GM18520 (cell line): ENCODE data around the gene TOMM34.

Source experiments
- ATAC-seq: cut with Tn5 transposase; IDR thresholded peaks from one replicate; pipeline ENCODE4 v1.9.1; 2021; ENCODE audit not compliant: unreplicated experiment

The TOMM34 gene

DNA sequence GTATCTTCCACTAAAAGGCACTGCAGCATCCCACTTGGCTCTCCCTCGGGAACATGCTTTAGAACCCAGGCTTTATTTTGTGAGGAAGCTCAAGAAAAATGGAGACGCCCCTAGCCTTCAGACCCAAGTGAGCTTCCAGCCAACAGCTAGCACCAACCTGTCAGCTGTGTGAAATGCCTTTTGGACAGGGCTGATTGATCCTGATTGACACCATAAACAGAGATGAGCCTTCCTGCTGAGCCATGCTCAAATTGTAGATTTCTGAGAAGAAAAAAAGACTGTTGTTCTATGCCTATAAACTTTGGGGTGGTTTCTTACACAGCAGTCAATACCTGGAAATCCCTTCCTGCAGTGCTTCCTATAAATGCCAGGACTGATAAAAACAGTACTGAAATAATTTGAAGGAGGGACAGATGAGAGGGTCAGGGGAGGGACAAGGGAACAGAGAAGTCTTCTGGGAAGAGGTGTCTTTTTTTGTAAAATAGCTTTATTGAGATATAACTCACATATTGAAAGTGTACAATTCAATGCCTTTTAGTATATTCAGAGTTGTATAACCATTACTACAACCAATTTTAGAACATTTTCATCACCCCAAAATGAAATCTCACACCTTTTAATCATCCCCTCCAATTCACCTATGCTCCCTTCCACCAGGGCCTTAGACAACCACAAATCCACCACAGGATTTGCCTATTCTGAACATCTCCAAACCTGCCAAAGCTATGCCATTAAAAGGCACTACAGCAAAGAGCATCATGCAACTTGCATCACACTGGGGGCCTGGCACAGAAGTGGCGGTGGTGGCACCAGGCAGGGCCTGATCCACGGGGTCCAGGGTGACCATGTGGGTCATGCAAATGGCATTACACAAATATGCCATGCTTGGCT is 3.4 kb upstream of the TOMM34 start:
- peak; percentile 22 for ATAC-seq

DNA sequence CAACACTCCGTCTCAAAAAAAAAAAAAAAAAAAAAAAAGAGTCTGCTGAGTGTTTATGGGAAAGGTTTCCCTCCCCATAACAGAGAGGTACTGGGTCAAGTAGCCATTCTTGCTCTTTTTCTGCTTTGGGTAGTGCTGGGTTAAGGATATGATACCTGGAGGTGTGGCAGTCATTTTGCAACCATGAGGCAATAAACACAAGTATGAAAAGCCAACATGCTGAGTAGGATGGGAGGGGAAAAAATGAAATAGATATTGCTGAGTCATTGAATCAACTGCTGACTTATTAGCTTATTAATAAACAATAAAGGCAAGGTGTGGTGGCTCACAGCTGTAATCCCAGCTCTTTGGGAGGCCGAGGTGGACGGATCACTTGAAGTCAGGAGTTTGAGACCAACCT is 2.3 kb upstream of the TOMM34 start:
- ATAC-seq: no peak

DNA sequence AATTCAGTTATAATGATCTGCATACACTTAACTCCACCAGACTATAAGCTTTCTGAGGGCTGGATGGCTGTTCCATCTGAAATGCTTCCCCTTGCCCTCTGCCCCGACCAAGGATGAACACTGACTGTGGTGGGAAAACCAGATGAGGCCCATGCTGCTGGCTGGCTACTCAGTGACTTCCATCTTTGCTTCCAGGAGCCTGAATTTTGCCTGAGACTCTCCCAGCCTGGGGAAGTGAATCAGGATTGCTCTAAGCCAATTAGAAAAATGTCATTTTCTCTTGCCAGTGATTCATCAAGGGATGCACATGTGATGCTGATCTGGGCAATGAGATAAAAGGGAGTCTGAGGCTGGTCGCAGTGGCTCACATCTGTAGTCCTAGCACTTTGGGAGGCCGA is 1.7 kb upstream of the TOMM34 start:
- ATAC-seq: no peak

DNA sequence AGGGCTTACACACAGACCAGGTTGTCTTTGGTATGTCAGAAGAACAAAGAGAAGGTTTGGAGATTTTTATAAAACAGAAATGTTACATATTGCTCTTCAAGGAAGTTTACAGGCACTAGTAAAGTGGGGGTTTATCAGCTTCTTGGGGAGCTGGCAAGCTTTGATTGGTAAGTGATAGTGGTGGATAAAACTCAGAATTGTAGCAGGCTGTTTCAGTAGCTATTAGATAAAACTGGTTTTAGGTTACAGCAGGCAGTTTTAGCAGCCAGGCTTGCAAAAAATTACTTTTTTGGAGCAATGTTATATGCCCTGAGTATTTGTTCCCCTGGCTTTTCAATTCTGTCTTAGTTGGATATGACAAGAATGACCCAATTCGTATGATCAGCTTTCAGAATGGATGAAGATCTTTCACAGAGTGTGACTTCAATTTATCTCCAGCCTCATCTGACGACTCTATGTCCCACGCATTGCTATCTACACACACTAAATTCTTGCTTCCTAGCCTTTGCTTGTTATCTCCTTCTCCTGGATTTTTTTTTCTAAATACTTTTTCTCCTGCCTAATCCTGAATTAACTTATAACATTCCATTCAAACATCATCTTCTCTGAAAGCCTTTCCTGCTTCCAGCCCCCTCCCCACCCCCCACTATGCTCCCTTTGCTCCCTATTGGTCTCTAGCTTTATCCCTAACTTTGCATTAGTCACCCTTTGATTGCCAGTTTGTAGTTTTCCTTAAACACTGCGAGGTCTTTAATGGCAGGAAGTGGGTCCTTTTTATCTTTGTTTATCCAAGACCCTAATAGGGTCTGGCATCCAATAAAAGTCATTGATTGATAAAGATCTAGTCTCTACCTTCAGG is 1.0 kb upstream of the TOMM34 start:
- ATAC-seq: no peak

DNA sequence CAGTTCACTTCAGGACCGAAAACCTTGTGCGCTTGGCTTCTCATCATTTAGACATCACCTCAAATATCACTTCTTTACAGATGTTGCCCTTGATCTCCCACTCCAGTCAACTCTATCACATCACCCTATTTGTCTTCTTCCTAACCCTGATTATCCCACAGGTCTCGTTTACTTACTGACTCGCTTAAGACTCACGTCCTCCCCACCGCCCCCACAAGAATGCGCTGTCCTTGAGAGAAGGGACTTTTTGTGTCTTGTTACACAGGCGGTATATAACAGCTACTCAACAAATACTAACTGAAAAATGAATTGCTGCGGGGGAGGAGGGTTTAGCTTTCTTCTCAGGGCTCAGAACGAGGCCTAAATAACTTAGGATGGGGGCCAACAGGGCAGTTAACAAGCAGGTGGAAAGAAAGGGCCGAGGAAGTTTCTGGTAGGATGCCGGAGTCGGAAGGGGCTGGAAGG is 527 bp downstream of the TOMM34 start:
- ATAC-seq: no peak

DNA sequence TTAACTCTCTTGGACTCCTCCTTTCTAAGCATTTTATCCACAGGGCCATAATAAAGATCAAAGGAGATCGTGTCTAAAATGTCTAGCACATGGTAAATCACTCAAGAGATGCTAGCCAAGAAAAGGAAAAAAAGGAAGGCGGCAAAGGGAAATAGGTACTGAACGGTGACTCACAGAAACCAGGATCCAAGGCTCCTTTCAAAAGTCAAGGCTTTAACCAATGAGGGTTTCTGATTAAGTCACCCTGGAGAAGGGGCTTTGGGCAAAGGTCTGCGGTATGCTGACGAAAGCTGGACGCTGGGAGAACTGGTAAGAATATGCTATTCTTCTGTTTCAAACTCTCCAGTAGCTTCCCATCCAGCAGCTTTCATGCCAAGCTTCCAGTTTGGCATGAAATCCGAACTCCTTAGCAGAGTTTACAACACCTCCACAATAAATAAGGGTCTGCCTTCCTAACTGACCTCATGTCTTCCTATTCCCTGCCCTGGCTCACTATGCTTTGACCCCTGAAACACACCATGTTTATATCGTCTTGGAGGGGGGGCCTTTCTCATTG is 1.0 kb downstream of the TOMM34 start:
- ATAC-seq: no peak

DNA sequence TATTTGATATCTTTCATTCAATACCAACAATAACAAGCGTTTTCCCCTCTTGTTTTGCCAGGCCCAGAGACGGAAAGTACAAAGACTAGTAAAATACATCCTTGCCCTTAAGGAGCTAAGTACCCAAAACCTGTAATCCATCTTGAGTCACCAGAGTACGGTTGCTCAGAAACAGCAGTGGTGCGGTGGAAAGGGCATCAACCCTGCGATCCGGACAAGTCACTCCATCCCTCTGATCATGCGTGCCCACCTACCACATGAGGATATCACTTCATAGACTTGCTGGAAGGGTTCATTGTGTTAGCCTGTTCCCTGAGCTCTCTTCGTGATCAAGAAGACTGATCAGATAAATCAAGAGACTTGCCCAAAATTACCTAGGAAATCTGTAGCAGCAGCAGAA is 1.9 kb downstream of the TOMM34 start:
- no peak for ATAC-seq

DNA sequence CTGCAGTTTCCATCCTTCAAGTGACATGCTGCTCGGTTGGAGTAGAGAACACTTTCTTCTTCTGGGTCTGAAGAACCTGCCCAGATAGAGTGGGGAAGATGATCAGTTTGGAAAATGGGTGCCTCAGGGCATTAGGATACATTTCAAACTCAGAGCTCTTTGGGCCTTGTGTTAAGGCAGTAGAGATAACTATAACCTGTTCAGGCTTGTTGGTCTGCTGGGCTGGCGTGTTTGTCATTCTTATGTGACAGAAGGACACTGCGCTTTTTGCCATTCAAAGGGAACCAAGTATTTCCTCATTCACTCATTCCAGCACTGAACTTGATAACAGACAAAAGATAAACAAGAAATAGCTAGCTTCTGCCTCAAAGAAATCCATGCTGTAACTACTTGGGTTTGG is 3.8 kb downstream of the TOMM34 start:
- no peak for ATAC-seq

DNA sequence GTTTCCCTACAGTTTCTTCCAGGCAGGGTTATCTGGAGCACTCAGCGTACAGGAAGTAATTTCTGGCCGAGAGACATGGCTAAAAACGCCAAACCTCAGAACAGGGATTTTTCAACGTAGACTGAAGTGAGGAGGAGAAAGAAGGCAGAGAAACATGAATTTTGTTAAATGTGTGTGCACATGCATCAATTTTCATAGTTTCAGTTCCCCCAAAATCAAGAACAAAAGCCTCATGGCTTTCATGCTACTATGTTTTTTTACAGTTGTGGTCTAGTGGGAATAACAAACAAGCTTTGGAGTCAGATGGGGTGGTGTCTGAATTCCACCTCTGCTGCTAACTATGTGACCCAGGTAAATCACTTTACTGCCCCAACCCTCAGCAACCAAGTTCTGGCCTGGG is 4.9 kb downstream of the TOMM34 start:
- ATAC-seq: no peak

DNA sequence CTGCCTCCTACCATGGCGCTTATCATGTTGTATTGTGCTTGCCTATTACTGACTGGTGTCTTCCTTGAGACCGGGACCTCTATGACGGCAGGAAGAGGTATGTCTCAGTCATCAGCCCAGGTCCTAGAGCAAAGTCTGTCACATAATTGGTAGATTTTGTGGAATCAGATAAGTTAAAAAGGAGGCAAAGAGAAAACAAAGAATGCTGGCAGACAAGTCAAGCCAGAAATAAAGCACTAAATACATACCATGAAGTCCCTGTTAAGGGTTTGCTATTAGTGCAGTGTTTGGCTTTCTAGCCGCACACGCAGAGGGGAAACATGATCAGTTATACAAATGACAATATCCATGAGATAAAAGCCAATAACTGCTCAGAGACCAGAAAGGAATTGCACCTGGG is 6.0 kb downstream of the TOMM34 start:
- ATAC-seq: no peak

DNA sequence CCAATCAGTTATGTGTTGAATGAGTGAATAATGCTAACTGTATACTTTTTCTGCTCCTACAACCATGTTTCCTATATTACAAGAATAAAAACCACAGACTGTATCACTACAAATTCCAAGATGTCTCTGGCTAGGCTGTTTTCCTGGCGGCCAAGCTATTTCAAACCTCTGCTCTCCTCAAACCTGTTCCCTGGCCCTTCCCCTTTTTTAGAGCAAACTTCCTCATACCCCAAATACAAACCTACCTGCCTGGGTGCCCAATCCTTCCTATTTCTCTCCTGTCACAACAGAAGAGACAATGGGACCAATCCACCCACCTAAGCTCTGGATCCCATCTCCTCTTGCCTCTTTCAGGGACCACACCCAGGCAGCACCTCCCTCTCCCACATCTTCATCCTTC is 7.5 kb downstream of the TOMM34 start:
- no peak for ATAC-seq

DNA sequence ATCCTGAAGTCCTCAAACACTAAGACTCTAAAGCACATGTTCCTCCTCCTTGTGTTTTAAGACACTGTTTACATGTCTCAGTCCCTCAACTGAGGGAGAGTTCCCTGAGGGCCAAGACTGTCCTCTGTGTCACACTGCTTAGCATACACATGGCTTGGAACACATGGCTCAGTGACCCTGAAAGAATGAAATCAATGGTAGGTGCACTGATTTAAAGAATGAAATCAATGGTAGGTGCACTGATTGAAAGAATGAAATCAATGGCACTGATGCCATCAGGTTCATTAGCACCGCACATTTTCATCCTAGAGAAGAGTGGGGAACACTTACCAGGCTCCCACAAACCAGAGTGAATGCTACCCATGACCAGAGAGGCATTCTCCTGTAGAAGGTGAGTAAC is 9.8 kb downstream of the TOMM34 start:
- ATAC-seq: no peak

DNA sequence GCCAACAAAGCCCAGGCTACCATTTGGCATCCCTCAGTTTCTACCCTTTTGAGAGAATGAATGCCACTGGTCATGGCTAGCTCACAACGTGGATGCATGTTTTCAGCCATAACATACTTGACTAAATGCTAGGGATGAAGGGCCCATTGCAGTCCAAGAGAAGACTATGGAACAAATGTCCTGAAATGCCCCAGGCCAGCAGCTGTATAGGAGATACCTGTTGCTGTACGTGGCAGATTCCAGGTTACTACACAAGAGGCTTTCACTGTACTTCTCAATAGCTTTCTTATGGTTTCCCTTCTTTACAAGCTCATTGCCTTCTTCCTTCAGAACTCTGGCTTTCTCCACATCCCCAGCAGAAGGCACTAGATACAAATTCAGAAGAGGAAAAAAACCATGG is 11.7 kb downstream of the TOMM34 start:
- ATAC-seq: no peak

DNA sequence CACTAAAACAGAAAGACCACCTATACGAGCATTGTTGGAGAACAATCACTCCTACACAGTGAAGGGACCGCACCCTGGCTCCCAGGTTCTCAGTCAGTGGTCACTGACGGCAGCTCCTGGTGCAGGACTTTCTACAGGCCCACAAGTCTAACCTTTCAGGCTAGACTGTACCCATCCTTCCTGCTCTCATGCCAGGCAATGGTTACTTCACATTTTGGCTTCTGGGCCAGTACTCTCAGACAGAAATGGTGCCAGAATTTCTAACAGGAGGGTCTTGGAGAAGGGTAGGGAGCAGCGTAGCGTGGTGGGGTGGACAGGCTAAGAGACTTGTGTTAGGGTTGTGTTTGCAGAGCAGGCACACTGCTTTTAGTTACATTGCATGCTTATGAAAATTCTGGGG is 12.1 kb downstream of the TOMM34 start:
- ATAC-seq: no peak

DNA sequence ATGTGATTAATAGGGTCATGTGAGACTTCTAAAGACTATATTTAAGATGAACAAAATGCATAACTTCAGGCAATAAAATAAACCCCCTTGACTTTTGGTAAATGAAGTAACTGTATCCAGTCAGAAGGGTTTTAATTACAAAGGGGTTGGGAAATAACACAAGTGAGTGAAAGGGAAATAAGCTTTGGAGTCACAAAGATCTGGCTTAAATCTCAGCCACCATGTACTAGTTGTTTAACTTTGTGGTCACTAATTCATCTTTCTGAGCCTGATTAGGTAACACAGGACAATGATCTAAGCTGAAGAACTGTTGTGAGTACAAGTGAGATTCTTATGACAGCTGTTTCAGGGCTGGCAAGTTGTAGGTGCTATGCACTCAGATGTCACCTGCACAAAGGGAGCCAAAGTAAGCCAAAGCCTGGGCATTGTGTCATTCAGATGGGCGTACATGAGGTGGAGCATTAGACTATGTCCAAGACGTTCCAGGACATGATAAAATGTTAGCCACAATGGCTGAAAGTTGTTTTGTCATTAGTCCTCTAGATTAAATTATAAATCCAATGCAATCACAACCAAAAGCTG is 13.8 kb downstream of the TOMM34 start:
- ATAC-seq: no peak

DNA sequence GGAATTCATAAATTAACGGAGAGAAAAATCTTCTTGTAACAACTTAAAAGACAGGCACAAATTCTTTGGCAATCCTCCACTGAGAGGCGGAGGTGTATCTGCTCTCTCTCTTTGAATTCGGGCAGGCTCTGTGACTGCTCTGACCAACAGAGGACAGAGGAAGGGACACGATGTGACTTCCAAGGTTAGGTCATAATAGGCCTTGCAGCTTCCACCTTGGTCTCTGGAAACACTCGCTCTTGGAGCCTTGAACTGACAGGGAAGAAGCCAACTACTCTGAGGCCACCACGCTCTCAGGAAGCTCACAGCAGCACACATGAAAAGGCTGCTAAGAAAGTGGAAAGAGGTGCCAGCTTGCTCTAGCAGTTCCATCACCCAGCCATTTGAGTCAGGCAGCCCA is 14.9 kb downstream of the TOMM34 start:
- no peak for ATAC-seq

DNA sequence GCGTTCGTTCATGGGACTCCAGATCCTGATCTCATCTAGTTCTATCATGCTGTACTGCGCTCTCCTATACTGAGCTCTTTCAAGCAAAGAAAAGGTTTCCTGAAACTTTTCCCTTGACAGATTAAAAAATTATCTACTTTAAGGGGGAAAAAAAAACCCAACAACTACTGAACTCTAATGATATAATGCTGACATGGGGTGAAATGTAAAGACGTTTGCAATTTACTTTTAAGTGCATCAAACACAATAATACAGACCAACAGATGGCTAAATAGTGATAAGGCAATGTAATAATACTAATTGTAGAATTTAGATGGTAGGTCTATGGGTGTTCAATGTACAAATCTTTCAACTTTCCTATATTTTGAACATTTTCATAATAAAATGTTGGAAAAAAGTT is 16.4 kb downstream of the TOMM34 start:
- no peak for ATAC-seq

DNA sequence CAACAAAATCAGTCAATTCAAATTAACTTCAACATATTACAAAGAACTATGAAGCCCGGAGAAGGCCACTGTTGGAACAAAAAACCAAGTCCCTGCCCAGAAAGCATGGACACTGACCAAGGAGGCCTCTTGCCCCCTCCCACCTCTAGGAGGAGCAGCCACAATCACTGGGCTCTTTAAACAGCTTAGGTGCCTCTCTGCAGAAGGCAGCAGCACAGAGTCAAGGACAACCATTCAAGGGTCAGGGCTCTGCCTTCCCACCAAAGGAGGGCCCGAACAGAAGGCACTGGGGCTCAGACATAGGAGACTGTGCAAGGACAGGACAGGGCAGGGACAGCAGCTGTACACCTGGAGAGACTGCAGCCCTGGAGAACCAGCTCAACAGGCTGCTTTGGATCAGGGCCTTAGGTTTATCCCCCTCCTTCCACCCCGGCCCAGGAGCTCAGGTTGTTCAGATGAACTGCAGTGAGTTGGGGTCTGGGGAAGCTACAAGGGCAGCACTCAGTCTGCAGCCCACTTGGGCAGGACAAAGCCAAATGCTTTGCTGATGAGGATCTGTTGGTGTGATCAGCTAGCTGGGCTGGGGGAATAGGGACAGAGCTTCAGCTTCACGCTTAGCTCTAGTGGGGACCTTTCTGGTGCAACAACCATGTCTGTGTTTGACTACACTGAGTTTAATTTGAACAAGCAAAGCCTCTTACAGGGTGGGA is 17.8 kb downstream of the TOMM34 start:
- no peak for ATAC-seq

DNA sequence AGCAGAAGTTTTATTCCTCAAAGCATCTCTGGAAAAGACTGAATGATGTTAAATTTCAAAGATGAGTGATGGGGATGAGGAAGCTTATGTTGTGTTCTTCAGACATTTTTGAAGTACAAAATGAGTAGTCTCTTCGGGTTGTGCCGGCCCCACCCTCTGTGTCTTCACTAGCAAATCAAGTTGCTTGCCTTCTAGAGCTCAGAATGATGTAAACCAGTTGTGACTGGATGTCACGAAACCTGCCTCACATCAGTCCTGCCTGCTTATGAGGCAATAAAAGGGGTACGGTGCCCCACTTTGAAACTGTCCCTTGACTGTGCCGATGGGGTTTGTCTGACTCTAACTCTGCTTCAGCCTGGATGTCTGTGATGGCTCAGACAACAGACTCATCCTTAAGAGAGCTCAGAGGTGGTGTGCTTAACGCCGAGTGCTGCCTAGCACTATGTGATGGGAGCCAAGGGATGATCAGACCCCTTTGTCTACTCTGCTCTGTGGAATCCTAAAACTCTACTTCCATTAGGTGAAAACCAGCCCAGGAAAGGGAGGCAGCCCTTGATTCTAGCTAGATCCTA is 19.0 kb downstream of the TOMM34 start:
- ATAC-seq: no peak

DNA sequence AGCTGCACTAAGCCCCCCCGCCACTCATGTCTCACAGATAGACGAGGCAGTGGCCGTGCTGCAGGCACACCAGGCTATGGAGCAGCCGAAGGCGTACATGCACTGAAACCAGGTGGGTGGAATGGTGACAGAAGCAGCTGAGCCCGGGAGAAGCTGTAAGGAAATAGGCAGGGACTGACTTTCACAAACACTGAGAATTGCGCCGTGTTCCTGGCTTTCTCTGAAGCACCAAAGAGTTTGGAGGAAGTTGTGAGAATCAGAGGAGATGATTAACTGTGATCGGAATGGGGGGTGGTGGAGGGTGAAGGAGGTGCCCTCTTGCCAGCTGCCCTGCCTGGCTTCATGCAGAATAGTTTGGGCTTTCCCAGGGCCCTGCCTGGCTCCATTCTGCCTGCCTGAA is 21.6 kb downstream of the TOMM34 start:
- ATAC-seq: no peak
